ENCODE results near the gene HAVCR2.

HAVCR2 gene

GRCh38 chr5:157115012-157115411 is 6.2 kb upstream of the HAVCR2 start:
- Histone ChIP-seq H3K4me3 (ENCODE audit: low read depth, low read length) (no peak overlapping the region), H3K27ac (ENCODE audit: extremely low read depth, low read depth, low read length) (no peak overlapping the region), H3K36me3 (ENCODE audit: control insufficient read depth in 2 of 2, insufficient read depth in 1 of 2, low read length in 2 of 2) (no peaks in the 10 kb centered on the region), H3K9me3 (ENCODE audit: control insufficient read depth, insufficient read depth, low read depth, low read length) (no peaks in the 10 kb centered on the region), H3K4me1 (ENCODE audit: control insufficient read depth, insufficient read depth, low read length) (no peaks in the 10 kb centered on the region)
- ChIA-PET CTCF (interaction anchor here (1.3 to 1.5 kb wide), 2 partner anchors 11 to 34 kb away, joined by 5 read pairs; no protein-coding TSS in a partner anchor), POLR2A (no interaction called here)
- TF ChIP-seq ZNF311 (tag by site-specific recombination; IDR thresholded peaks at IDR 0.05; ENCODE audit: borderline replicate concordance): no peak
- no peak for TF ChIP-seq ZNF24 (tag by site-specific recombination; IDR thresholded peaks at IDR 0.05)
- TF ChIP-seq ZNF747 (tag by site-specific recombination; IDR thresholded peaks at IDR 0.05): no peak
- no peak for TF ChIP-seq SCRT2 (tag by site-specific recombination; IDR thresholded peaks at IDR 0.05)
- no peak for TF ChIP-seq ZNF335 (tag by site-specific recombination; conservative IDR thresholded peaks at IDR 0.05)
- TF ChIP-seq ZSCAN23 (tag by site-specific recombination; IDR thresholded peaks at IDR 0.05): no peak

- no peaks in the 10 kb centered on the region for H3K36me3 ChIP-seq (ENCODE audit: control insufficient read depth in 2 of 2, insufficient read depth in 1 of 2, low read length in 2 of 2)
- no peak overlapping the region for H3K4me3 ChIP-seq (ENCODE audit: low read depth, low read length)
- CTCF ChIA-PET: no interaction called here
- POLR2A ChIA-PET: no interaction called here
- no peaks in the 10 kb centered on the region for H3K9me3 ChIP-seq (ENCODE audit: control insufficient read depth, insufficient read depth, low read depth, low read length)
- no peak overlapping the region for H3K27ac ChIP-seq (ENCODE audit: extremely low read depth, low read depth, low read length)
- H3K4me1 ChIP-seq (ENCODE audit: control insufficient read depth, insufficient read depth, low read length): no peaks in the 10 kb centered on the region
- TF ChIP-seq ZNF830 (tag by site-specific recombination; IDR thresholded peaks at IDR 0.05; ENCODE audit: low read depth) (no peak), KLF1 (tag by site-specific recombination; IDR thresholded peaks at IDR 0.05) (no peak)
Measured at GRCh38 chr5:157113002-157113401, 4.2 kb upstream of the HAVCR2 start.

GRCh38 chr5:157109744-157110143 is 900 bp upstream of the HAVCR2 start:
- TF ChIP-seq ZSCAN16 (tag by site-specific recombination; IDR thresholded peaks at IDR 0.05): no peak
- no peak for TF ChIP-seq ZNF324 (tag by site-specific recombination; IDR thresholded peaks at IDR 0.05)
- TF ChIP-seq BCL6B (tag by site-specific recombination; IDR thresholded peaks at IDR 0.05): no peak
- TF ChIP-seq ZFP37 (tag by site-specific recombination; IDR thresholded peaks at IDR 0.05): no peak
- TF ChIP-seq PRDM10 (tag by site-specific recombination; IDR thresholded peaks at IDR 0.05): no peak
- no peak for TF ChIP-seq ZNF239 (tag by site-specific recombination; IDR thresholded peaks at IDR 0.05)
- no peak for TF ChIP-seq MYNN (tag by site-specific recombination; IDR thresholded peaks at IDR 0.05; ENCODE audit: borderline replicate concordance)
- TF ChIP-seq IKZF3 (tag by site-specific recombination; IDR thresholded peaks at IDR 0.05): no peak
- no peak for TF ChIP-seq ATF2 (tag by site-specific recombination; IDR thresholded peaks at IDR 0.05; ENCODE audit: low read depth)
- Histone ChIP-seq H3K4me1 (ENCODE audit: control insufficient read depth, insufficient read depth, low read length) (no peaks in the 10 kb centered on the region), H3K4me3 (ENCODE audit: low read depth, low read length) (no peak overlapping the region), H3K36me3 (ENCODE audit: control insufficient read depth in 2 of 2, insufficient read depth in 1 of 2, low read length in 2 of 2) (no peaks in the 10 kb centered on the region), H3K9me3 (ENCODE audit: control insufficient read depth, insufficient read depth, low read depth, low read length) (no peaks in the 10 kb centered on the region), H3K27ac (ENCODE audit: extremely low read depth, low read depth, low read length) (no peak overlapping the region)
- ChIA-PET CTCF (no interaction called here), POLR2A (no interaction called here)

Data from HEK293 (cell line).